Dendritic cell treated with granulocyte-macrophage colony-stimulating factor and Interleukin-4, amounts not matched to agents 40 ng/mL and 50 ng/mL, for 4 days (primary cell): Measurements from ENCODE around the gene RASSF7.

Source experiments
- H3K27ac Mint-ChIP-seq: one replicate; pipeline ENCODE4 v1.8.0; 2022; ENCODE audit warnings: mild to moderate bottlenecking, mixed read lengths
- H3K27me3 Mint-ChIP-seq: one replicate; pipeline ENCODE4 v1.8.0; 2022; ENCODE audit warnings: mild to moderate bottlenecking, mixed read lengths
- H3K36me3 Mint-ChIP-seq: one replicate; pipeline ENCODE4 v1.8.0; 2022; ENCODE audit warnings: low read depth, mixed read lengths
- H3K4me1 Mint-ChIP-seq: one replicate; pipeline ENCODE4 v1.8.0; 2022; ENCODE audit warnings: low read depth, mixed read lengths
- H3K4me3 Mint-ChIP-seq: one replicate; pipeline ENCODE4 v1.8.0; 2022; ENCODE audit warnings: mild to moderate bottlenecking, moderate library complexity, mixed read lengths
- H3K9me3 Mint-ChIP-seq: one replicate; pipeline ENCODE4 v1.8.0; 2022; ENCODE audit warnings: mixed read lengths
- intact Hi-C: fragments of 100-400 bp; cut with micrococcal nuclease; formaldehyde crosslinking; loops from one replicate; pipeline ENCODE4 v1.15.0; 2022

Gene RASSF7

GRCh38 chr11:551596-551995 lies 9.2 kb upstream of the RASSF7 start:
- Mint-ChIP-seq H3K4me1 (peaks cover 5% of the 10 kb centered on the region), H3K4me3 (no peak overlapping the region), H3K27me3 (peaks cover 56% of the 10 kb centered on the region), H3K9me3 (no peaks in the 10 kb centered on the region), H3K27ac (no peak overlapping the region), H3K36me3 (no peaks in the 10 kb centered on the region)
- intact Hi-C loops = no loop called here

GRCh38 chr11:553083-553987 lies 7.4 kb upstream of the RASSF7 start:
- Mint-ChIP-seq H3K27me3 (peaks cover 68% of the 10 kb centered on the region), H3K27ac (no peak overlapping the region), H3K4me1 (peaks cover 6% of the 10 kb centered on the region), H3K9me3 (no peaks in the 10 kb centered on the region), H3K36me3 (no peaks in the 10 kb centered on the region), H3K4me3 (no peak overlapping the region)
- intact Hi-C loops = no loop called here

GRCh38 chr11:553988-554340 lies 6.8 kb upstream of the RASSF7 start:
- Mint-ChIP-seq H3K36me3 (no peaks in the 10 kb centered on the region), H3K4me3 (no peak overlapping the region), H3K9me3 (no peaks in the 10 kb centered on the region), H3K4me1 (peaks cover 6% of the 10 kb centered on the region), H3K27ac (no peak overlapping the region), H3K27me3 (peaks cover 70% of the 10 kb centered on the region)
- intact Hi-C loops = no loop called here

- no peak overlapping the region for H3K4me3 Mint-ChIP-seq
- peaks cover 12% of the 10 kb centered on the region for H3K4me1 Mint-ChIP-seq
- no peaks in the 10 kb centered on the region for H3K36me3 Mint-ChIP-seq
- H3K27me3 Mint-ChIP-seq = peaks cover 75% of the 10 kb centered on the region
- no peak overlapping the region for H3K27ac Mint-ChIP-seq
- intact Hi-C loops = loop anchor here (5.0 kb wide), 1 partner anchor 168 kb away; no protein-coding TSS in a partner anchor
- H3K9me3 Mint-ChIP-seq = no peaks in the 10 kb centered on the region
These were observed 6.1 kb upstream of the RASSF7 start for GRCh38 chr11:554428-555226.

DNA sequence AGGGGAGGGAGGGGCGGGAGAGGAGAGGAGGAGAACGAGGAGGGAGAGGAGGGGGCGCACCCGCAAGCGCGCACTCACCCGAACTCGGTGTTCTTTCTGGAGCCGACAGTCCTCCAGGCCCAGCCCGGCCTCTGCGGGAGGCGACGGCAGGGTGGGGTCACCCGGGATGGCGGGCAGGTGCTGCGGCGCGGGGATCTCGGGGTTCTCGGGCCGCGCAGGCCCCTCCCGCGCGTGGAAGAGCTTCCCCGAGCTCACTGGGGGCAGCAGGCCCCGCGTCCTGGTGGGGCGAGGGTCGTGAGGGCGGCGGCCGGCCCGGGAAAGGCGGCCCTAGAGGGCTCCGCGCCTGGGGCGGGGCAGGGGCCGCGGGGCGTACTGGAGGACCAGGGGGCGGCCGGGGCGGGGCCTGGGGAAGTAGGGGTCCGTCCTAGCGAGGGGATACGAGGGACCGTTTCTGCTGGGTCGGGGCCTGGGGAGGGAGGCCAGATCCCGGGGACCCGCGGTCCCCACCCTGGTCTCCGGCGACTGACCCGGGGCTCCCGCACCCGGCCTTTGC lies 5.5 kb upstream of the RASSF7 start:
- H3K4me3 Mint-ChIP-seq = no peak overlapping the region
- H3K27ac Mint-ChIP-seq = no peak overlapping the region

GRCh38 chr11:555780-556661 lies 4.7 kb upstream of the RASSF7 start:
- intact Hi-C loops = loop anchor here (5.0 kb wide), 1 partner anchor 166 kb away; no protein-coding TSS in a partner anchor
- Mint-ChIP-seq H3K9me3 (no peaks in the 10 kb centered on the region), H3K4me3 (no peak overlapping the region), H3K36me3 (no peaks in the 10 kb centered on the region), H3K4me1 (peaks cover 20% of the 10 kb centered on the region), H3K27me3 (peaks cover 76% of the 10 kb centered on the region), H3K27ac (no peak overlapping the region)

More for the DNA sequence above, 5.5 kb upstream of the RASSF7 start:
- no peaks in the 10 kb centered on the region for H3K36me3 Mint-ChIP-seq
- H3K4me1 Mint-ChIP-seq = peaks cover 18% of the 10 kb centered on the region
- intact Hi-C loops = loop anchor here (5.0 kb wide), 1 partner anchor 167 kb away; no protein-coding TSS in a partner anchor
- H3K9me3 Mint-ChIP-seq = no peaks in the 10 kb centered on the region
- H3K27me3 Mint-ChIP-seq = peaks cover 78% of the 10 kb centered on the region

- Mint-ChIP-seq H3K27me3 (peaks cover 73% of the 10 kb centered on the region), H3K4me3 (no peak overlapping the region), H3K36me3 (no peaks in the 10 kb centered on the region), H3K27ac (no peak overlapping the region), H3K9me3 (no peaks in the 10 kb centered on the region), H3K4me1 (peaks cover 26% of the 10 kb centered on the region)
- intact Hi-C loops = loop anchor here (5.0 kb wide), 1 partner anchor 166 kb away; no protein-coding TSS in a partner anchor
These were observed 4.0 kb upstream of the RASSF7 start for GRCh38 chr11:556662-557256.

DNA sequence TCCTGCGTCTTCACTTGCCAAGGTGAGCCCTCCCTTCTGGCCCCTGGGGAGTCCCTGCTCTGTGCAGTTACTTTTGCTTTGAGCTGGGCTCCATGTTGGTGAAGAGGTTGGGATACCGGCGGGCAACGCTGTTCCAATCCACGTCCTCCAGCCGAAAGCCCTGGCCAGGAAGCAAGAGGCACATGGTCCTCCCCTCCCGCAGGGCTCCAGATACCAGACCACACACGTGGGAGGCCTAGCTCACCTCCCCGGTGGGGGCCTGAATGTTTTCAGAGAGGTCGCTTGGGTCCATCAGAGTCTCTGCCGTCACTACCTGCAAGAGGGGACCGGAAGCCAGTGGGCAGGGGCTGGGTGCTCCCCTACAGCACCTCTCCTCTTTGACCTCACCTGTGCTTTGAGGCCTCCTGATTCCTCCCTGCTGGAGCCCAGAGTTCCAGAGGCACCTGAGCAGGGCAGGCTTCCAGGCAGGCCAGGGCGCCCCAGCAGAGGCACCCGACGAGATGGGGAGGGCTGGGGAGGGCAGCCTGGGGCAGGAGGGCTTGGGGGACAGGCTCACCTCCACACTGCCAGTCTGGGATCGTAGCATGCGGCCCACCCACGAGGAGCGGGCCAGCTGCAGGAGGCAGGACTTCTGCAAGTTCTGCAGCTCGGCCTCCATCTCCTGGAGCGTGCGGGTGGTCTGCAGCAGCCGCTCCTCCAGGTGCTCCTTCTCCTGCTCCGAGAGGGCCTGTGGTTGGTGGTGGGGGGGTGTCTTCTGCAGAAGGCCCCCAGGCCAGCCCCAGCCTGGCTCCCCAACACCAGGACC lies 3.2 kb upstream of the RASSF7 start:
- intact Hi-C loops = loop anchor here (5.0 kb wide), 1 partner anchor 165 kb away; no protein-coding TSS in a partner anchor
- Mint-ChIP-seq H3K27me3 (peaks cover 69% of the 10 kb centered on the region), H3K4me1 (peaks cover 27% of the 10 kb centered on the region), H3K4me3 (no peak overlapping the region), H3K36me3 (peaks cover 2% of the 10 kb centered on the region), H3K9me3 (no peaks in the 10 kb centered on the region), H3K27ac (no peak overlapping the region)

GRCh38 chr11:558503-558902 lies 2.3 kb upstream of the RASSF7 start:
- no peak overlapping the region for H3K27ac Mint-ChIP-seq
- peaks cover 59% of the 10 kb centered on the region for H3K27me3 Mint-ChIP-seq
- H3K4me3 Mint-ChIP-seq = no peak overlapping the region
- H3K4me1 Mint-ChIP-seq = peaks cover 30% of the 10 kb centered on the region
- peaks cover 12% of the 10 kb centered on the region for H3K36me3 Mint-ChIP-seq
- no peaks in the 10 kb centered on the region for H3K9me3 Mint-ChIP-seq
- intact Hi-C loops = loop anchor here (5.0 kb wide), 1 partner anchor 164 kb away; no protein-coding TSS in a partner anchor

GRCh38 chr11:559020-559620 lies 1.6 kb upstream of the RASSF7 start:
- Mint-ChIP-seq H3K4me3 (no peak overlapping the region), H3K4me1 (peaks cover 34% of the 10 kb centered on the region), H3K27me3 (peaks cover 53% of the 10 kb centered on the region), H3K9me3 (no peaks in the 10 kb centered on the region), H3K27ac (no peak overlapping the region), H3K36me3 (peaks cover 18% of the 10 kb centered on the region)
- intact Hi-C loops = loop anchor here (5.0 kb wide), 1 partner anchor 163 kb away; no protein-coding TSS in a partner anchor

DNA sequence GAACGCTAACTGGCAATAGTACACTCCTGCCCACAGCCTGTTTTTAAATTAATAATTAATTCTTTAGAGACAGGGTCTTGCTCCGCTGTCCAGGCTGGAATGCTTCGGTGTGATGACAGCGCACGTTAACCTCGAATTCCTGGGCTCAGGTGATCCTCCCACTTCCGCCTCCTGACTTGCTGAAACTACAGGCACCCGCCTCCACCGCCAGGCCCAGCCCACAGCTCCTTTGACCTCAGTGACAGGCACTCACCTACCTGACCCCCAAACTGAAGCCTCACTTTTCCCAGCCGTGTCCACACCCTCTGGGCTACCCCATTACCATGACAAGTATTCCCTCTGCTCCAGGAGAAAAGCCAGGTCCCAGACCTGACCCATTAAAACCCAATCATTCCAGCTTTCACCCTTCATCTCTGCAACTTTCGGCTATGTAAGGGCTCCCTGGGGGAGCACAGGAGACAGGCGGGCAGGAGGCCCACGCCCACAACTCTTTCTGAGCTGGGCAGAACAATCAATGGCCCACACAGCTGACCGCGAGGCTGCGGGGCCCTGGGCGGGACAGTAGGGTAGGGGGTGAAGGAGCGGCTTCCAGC lies 962 bp upstream of the RASSF7 start:
- Mint-ChIP-seq H3K4me3 (peak overlapping the region; percentile 78), H3K27ac (peak overlapping the region; percentile 62), H3K4me1 (peaks cover 39% of the 10 kb centered on the region), H3K9me3 (no peaks in the 10 kb centered on the region), H3K27me3 (peaks cover 47% of the 10 kb centered on the region), H3K36me3 (peaks cover 25% of the 10 kb centered on the region)
- intact Hi-C loops = loop anchor here (5.0 kb wide), 1 partner anchor 162 kb away; no protein-coding TSS in a partner anchor
